Thymus (tissue), 2 donors: ENCODE measurements around the gene INTU. TPM values are rescaled to one million over a fixed set of nuclear protein-coding genes. Genes with fewer than 3 reads are reported as not detected.

Experiments
- polyA plus RNA-seq: library from polyadenylated mRNA; stranded (reverse); fragments of 200-250 nt; gene quantifications from one replicate; pipeline ENCODE4 v1.2.3, GENCODE V29; 2013
- total RNA-seq: library from RNA; stranded (reverse); fragments of 120-200 nt; gene quantifications from one replicate; pipeline ENCODE4 v1.2.4, GENCODE V29; 2013
- donor health status: healthy.

The INTU gene
- total and polyA plus RNA-seq, 2 donors: 2.4 TPM

Other genes with a start within 250 kb of the INTU start
- 0.05 TPM for gene SLC25A31, start 97.4 kb downstream of the INTU start, total RNA-seq
- 0.25 TPM for gene SLC25A31, start 97.4 kb downstream of the INTU start, polyA plus RNA-seq
- 4.2 TPM for gene HSPA4L, start 149.4 kb downstream of the INTU start, total RNA-seq
- gene HSPA4L, start 149.4 kb downstream of the INTU start, polyA plus RNA-seq: 3.8 TPM
- 33.2 TPM for gene PLK4, start 247.9 kb downstream of the INTU start, total RNA-seq
- 3.0 TPM for gene PLK4, start 247.9 kb downstream of the INTU start, polyA plus RNA-seq